Hematopoietic multipotent progenitor cell (in vitro differentiated cells): Measurements from ENCODE around the gene TSEN54. TPM values are rescaled to one million over a fixed set of nuclear protein-coding genes. Genes with fewer than 3 reads are reported as not detected.
"Not testable (repeated sequence)": the region's sequence is repeated elsewhere in the genome, so short reads cannot be mapped to it uniquely, and the experiment has no call there.

ENCODE experiments used
- DNase-seq, 3 donors: peaks; one replicate each; pipeline ENCODE4 v3.0.0-alpha.2; 2011 to 2015; ENCODE audit warnings: low read depth in 2 of 3, low spot score in 2 of 3
- total RNA-seq: library from RNA; depleted of rRNA; stranded (reverse); fragments of >200 nt; gene quantifications from one replicate; pipeline ENCODE4 v1.2.3, GENCODE V29; 2012

The TSEN54 gene
- 30.2 TPM for total RNA-seq

- DNase-seq: peak; percentile 80 to 91 (median 86)
These were observed at the start of gene TSEN54 for GRCh38 chr17:75516255-75516618. Gene TSEN54 (plus strand): TSS chr17:75516528. CDS start chr17:75516561, 33 bp downstream.

GRCh38 chr17:75468291-75468754, 48.0 kb upstream of the TSEN54 start:
- no peak for DNase-seq

GRCh38 chr17:75468779-75469373, 47.5 kb upstream of the TSEN54 start:
- DNase-seq: no peak

GRCh38 chr17:75471207-75471606, 45.1 kb upstream of the TSEN54 start:
- DNase-seq: no peak

- DNase-seq: no peak
These were observed 44.2 kb upstream of the TSEN54 start for GRCh38 chr17:75472119-75472518.

- DNase-seq: no peak
These were observed 43.1 kb upstream of the TSEN54 start for GRCh38 chr17:75473246-75473645.

- no peak for DNase-seq
These were observed 41.6 kb upstream of the TSEN54 start for GRCh38 chr17:75474736-75475135.

- no peak for DNase-seq
These were observed 41.0 kb upstream of the TSEN54 start for GRCh38 chr17:75475144-75475835.

- DNase-seq: no peak
These were observed 40.5 kb upstream of the TSEN54 start for GRCh38 chr17:75475851-75476250.

- no peak for DNase-seq
These were observed 40.1 kb upstream of the TSEN54 start for GRCh38 chr17:75476271-75476671.

- no peak for DNase-seq
These were observed 39.4 kb upstream of the TSEN54 start for GRCh38 chr17:75476752-75477489.

- not testable (repeated sequence) for DNase-seq
These were observed 38.9 kb upstream of the TSEN54 start for GRCh38 chr17:75477490-75477862.

- DNase-seq: no peak
These were observed 37.8 kb upstream of the TSEN54 start for GRCh38 chr17:75478508-75478907.

GRCh38 chr17:75480281-75480680, 36.0 kb upstream of the TSEN54 start:
- DNase-seq: no peak

- DNase-seq: no peak
These were observed 34.9 kb upstream of the TSEN54 start for GRCh38 chr17:75481194-75482068.

- no peak for DNase-seq
These were observed 34.0 kb upstream of the TSEN54 start for GRCh38 chr17:75482098-75482942.

GRCh38 chr17:75485688-75486087, 30.6 kb upstream of the TSEN54 start:
- DNase-seq: no peak

- no peak for DNase-seq
These were observed 30.2 kb upstream of the TSEN54 start for GRCh38 chr17:75486151-75486550.

GRCh38 chr17:75486951-75487350, 29.4 kb upstream of the TSEN54 start:
- peak in 1 of 3 donors; percentile 6 for DNase-seq
